22Rv1 (cell line): ENCODE measurements around the gene CISH.

Source experiments
- H3K27ac ChIP-seq: fragments of 450-650 bp; 2 replicates; pipeline ENCODE4 v1.5.1; 2017
- ZFX ChIP-seq: fragments of 450-650 bp; IDR thresholded peaks from 2 replicates; pipeline ENCODE4 v1.6.1; 2017; ENCODE audit warnings: antibody characterized with exemption, borderline replicate concordance
- TF ChIP-seq, protein P1 (sequence below): fragments of 450-650 bp; IDR thresholded peaks from 2 replicates; pipeline ENCODE4 v1.5.1; 2017; ENCODE audit warnings: mild to moderate bottlenecking

The CISH gene

GRCh38 chr3:50580683-50581458 is 30.7 kb downstream of the CISH start:
- H3K27ac ChIP-seq = no peak overlapping the region
- TF ChIP-seq, protein P1, sequence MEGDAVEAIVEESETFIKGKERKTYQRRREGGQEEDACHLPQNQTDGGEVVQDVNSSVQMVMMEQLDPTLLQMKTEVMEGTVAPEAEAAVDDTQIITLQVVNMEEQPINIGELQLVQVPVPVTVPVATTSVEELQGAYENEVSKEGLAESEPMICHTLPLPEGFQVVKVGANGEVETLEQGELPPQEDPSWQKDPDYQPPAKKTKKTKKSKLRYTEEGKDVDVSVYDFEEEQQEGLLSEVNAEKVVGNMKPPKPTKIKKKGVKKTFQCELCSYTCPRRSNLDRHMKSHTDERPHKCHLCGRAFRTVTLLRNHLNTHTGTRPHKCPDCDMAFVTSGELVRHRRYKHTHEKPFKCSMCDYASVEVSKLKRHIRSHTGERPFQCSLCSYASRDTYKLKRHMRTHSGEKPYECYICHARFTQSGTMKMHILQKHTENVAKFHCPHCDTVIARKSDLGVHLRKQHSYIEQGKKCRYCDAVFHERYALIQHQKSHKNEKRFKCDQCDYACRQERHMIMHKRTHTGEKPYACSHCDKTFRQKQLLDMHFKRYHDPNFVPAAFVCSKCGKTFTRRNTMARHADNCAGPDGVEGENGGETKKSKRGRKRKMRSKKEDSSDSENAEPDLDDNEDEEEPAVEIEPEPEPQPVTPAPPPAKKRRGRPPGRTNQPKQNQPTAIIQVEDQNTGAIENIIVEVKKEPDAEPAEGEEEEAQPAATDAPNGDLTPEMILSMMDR = no peak
- TF ChIP-seq ZFX = no peak

- no peak overlapping the region for H3K27ac ChIP-seq
- TF ChIP-seq, protein P1 = no peak
- no peak for TF ChIP-seq ZFX
Observed at GRCh38 chr3:50577348-50577747, 34.2 kb downstream of the CISH start.

DNA sequence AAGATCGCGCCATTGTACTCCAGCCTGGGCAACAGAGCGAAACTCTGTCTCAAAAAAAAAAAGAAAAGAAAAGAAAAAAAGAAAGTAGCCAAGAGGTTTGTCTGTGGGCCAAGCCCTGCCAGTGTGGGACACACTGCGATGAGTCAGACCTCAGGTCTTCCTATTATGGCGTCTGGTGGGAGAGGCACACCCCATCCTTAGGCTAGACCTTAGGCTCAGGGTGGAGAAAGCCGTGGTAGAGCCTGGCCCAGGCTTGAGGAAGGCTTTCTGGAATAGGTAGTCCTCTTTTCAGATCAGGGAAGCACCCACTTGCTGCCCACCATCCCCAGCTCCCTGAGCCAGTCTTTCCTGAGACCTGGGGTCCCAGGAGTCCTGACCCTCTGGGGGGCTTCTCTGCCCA is 36.2 kb downstream of the CISH start:
- H3K27ac ChIP-seq = no peak overlapping the region

DNA sequence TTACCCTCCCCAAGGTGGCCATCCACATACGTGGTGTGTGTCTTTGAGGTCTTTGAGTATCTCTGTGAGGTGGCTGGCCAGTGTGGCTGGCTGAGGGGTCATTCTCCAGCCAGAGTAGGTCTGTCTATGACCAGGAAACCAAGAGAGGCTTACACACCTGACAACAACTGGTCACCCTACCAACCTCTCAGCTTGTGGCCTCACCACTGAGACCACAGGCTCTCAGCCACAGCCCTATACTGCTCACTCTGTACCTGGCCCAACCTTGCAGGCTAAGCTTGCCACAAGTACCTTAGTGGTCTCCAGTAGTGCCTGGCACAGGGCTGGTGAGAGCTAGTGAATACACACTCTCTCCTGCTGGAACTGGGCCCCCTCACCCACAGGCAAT is 37.1 kb downstream of the CISH start:
- no peak for TF ChIP-seq ZFX
- TF ChIP-seq, protein P1 = no peak
- no peak overlapping the region for H3K27ac ChIP-seq

More for the DNA sequence above, 36.2 kb downstream of the CISH start:
- TF ChIP-seq, protein P1 = no peak

DNA sequence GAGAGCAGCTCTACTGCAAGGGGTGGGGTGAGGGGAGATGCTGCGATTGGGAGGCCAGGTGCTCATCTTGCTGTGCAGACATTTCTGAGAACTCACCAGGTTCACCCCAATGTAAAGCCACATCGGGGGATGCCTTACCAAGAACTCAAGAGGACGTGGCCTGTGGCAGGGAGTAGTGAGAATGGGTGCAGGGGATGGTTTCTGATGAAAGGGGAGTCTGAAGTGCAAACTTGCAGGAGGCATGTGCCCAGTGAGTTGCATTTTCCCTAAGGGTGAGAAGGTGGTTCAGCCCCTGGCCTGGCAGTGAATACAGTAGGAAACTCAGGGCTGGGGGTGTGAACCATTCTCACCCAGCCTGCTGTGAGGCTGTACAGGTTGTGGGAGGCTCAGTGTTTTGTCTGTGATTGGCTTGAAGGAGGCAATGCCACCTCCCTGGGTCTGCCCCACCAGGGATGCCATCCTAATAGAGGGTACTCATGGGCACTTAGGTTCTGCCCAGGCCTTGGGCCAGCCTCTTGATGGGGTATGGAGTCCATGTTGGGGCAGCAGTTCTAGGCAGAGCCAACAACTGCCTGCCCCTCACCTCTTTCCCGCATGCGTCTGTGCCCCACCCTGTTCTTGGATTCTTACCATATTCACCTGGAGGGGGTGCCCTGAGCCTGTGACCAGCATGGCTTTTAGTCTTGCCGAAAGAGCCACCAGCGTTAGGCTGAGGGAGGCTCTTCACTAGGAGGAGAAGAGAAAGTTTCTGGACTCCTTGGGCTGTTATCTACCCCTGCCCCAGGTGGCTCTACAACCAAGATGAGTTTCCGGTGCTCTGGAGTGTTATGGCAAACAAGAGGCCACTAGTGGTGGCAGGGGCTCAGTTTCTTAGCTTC is 37.8 kb downstream of the CISH start:
- no peak overlapping the region for H3K27ac ChIP-seq
- TF ChIP-seq, protein P1 = no peak
- TF ChIP-seq ZFX = no peak

GRCh38 chr3:50572801-50573371 is 38.7 kb downstream of the CISH start:
- no peak overlapping the region for H3K27ac ChIP-seq

More at GRCh38 chr3:50572801-50573371, 38.7 kb downstream of the CISH start:
- TF ChIP-seq ZFX = no peak
- TF ChIP-seq, protein P1 = no peak
